Fibroblast of lung (primary cell): ENCODE data around the gene GTF2F2.

Experiments used
- CTCF ChIP-seq, 2 donors: IDR thresholded peaks in 1 of 2; conservative IDR thresholded peaks in 1 of 2; 1 replicate in 1 of 2; 2 replicates in 1 of 2; pipeline ENCODE4 v1.5.1; 2011 to 2012; ENCODE audit warnings: low read length in 2 of 2, control low read depth in 1 of 2, inconsistent platforms in 1 of 2, low read depth in 1 of 2, mild to moderate bottlenecking in 1 of 2
- EZH2 ChIP-seq: IDR thresholded peaks from 2 replicates; pipeline ENCODE4 v1.5.1; 2012; ENCODE audit warnings: low read length, control low read depth, mild to moderate bottlenecking; ENCODE audit errors: missing control alignments

- TF ChIP-seq CTCF (conservative IDR thresholded peaks at IDR 0.05 in 1 of 2, IDR thresholded peaks at IDR 0.05 in 1 of 2; ENCODE audit: low read depth in 1 of 2, low read length in 2 of 2) (no peak), EZH2 (no peak)
Measured at GRCh38 chr13:45198041-45198440, 77.7 kb downstream of the GTF2F2 start.
